Glomerular visceral epithelial cell (primary cell): ENCODE measurements around the gene GPSM1.

ENCODE experiments used
- DNase-seq: peaks from one replicate; pipeline ENCODE4 v3.0.0-alpha.2; 2016; ENCODE audit errors: extremely low spot score

GPSM1 gene

GRCh38 chr9:136331556-136332481, 4.5 kb downstream of the GPSM1 start:
- DNase-seq = no peak

- DNase-seq = no peak
Measured at GRCh38 chr9:136332482-136332983, 5.2 kb downstream of the GPSM1 start.

- no peak for DNase-seq
Measured at GRCh38 chr9:136333045-136333444, 5.7 kb downstream of the GPSM1 start.

- no peak for DNase-seq
Measured at GRCh38 chr9:136333486-136333885, 6.1 kb downstream of the GPSM1 start.

GRCh38 chr9:136334541-136334940, 7.2 kb downstream of the GPSM1 start:
- no peak for DNase-seq

- DNase-seq = no peak
Measured at GRCh38 chr9:136335296-136336155, 8.2 kb downstream of the GPSM1 start.

- no peak for DNase-seq
Measured at GRCh38 chr9:136336156-136336870, 9.0 kb downstream of the GPSM1 start.

GRCh38 chr9:136336881-136337280, 9.5 kb downstream of the GPSM1 start:
- no peak for DNase-seq

GRCh38 chr9:136337416-136338395, 10.4 kb downstream of the GPSM1 start:
- no peak for DNase-seq

GRCh38 chr9:136338511-136338910, 11.2 kb downstream of the GPSM1 start:
- DNase-seq = no peak

GRCh38 chr9:136339173-136339957, 12.0 kb downstream of the GPSM1 start:
- DNase-seq = peak; percentile 71

GRCh38 chr9:136339958-136340310, 12.6 kb downstream of the GPSM1 start:
- no peak for DNase-seq

GRCh38 chr9:136340356-136341041, 13.2 kb downstream of the GPSM1 start:
- no peak for DNase-seq

- no peak for DNase-seq
Measured at GRCh38 chr9:136341042-136341655, 13.8 kb downstream of the GPSM1 start.

GRCh38 chr9:136341769-136342168, 14.4 kb downstream of the GPSM1 start:
- no peak for DNase-seq

- peak; percentile 25 for DNase-seq
Measured at GRCh38 chr9:136342181-136343120, 15.1 kb downstream of the GPSM1 start.

- no peak for DNase-seq
Measured at GRCh38 chr9:136343121-136343883, 16.0 kb downstream of the GPSM1 start.
